ENCODE data around the gene ZBTB40.

Gene ZBTB40

DNA sequence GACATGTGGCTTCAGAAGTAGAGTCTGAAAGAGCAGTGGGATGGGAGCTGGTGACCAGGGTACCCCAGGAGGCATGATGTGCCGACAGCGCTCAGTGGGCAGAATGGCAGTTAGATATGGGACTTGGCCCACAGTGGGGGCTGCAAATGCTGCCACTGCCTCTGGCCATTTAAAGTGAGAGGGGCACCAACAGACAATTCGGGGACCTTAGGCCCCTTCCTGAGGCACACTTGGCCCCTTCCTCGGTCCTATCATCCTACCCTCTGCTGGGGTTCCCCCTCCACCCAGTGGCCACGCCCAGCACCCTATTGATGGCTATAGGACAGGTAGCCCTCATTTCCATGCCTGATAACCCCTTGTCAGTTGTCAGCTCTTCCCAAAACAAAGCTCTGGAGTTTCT lies 75.0 kb downstream of the ZBTB40 start:
- no peak for DNase-seq (ENCODE audit: low read depth)
- H3K4me3 ChIP-seq (ENCODE audit: low read length), result no peak overlapping the region

DNA sequence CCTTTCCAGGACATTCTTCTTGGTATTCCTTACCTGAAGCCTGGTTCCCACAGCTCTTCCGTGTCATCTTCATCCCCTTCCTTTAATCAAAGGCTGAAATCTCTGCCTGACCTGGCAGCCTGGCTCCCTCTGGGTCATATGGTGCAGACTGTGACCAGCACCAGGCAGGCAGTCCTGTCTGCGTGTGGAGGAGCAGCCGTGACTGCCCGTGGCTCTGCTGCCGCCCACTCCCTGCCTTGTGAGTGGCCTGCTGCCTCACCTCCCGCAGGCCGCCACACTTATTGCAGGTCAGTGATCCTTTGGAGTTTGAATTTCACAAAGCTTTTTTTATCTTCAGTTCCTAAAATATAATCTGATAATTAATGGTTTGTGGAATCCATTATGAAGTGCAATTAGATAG lies 75.5 kb downstream of the ZBTB40 start:
- DNase-seq (ENCODE audit: low read depth), result no peak
- H3K4me3 ChIP-seq (ENCODE audit: low read length), result no peak overlapping the region
- TF ChIP-seq, protein P1, sequence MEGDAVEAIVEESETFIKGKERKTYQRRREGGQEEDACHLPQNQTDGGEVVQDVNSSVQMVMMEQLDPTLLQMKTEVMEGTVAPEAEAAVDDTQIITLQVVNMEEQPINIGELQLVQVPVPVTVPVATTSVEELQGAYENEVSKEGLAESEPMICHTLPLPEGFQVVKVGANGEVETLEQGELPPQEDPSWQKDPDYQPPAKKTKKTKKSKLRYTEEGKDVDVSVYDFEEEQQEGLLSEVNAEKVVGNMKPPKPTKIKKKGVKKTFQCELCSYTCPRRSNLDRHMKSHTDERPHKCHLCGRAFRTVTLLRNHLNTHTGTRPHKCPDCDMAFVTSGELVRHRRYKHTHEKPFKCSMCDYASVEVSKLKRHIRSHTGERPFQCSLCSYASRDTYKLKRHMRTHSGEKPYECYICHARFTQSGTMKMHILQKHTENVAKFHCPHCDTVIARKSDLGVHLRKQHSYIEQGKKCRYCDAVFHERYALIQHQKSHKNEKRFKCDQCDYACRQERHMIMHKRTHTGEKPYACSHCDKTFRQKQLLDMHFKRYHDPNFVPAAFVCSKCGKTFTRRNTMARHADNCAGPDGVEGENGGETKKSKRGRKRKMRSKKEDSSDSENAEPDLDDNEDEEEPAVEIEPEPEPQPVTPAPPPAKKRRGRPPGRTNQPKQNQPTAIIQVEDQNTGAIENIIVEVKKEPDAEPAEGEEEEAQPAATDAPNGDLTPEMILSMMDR (IDR thresholded peaks at IDR 0.05; ENCODE audit: insufficient read depth, low read depth, low read length, missing control alignments), result no peak

More for the DNA sequence above, 75.0 kb downstream of the ZBTB40 start:
- TF ChIP-seq, protein P1 (IDR thresholded peaks at IDR 0.05; ENCODE audit: insufficient read depth, low read depth, low read length, missing control alignments), result no peak

DNA sequence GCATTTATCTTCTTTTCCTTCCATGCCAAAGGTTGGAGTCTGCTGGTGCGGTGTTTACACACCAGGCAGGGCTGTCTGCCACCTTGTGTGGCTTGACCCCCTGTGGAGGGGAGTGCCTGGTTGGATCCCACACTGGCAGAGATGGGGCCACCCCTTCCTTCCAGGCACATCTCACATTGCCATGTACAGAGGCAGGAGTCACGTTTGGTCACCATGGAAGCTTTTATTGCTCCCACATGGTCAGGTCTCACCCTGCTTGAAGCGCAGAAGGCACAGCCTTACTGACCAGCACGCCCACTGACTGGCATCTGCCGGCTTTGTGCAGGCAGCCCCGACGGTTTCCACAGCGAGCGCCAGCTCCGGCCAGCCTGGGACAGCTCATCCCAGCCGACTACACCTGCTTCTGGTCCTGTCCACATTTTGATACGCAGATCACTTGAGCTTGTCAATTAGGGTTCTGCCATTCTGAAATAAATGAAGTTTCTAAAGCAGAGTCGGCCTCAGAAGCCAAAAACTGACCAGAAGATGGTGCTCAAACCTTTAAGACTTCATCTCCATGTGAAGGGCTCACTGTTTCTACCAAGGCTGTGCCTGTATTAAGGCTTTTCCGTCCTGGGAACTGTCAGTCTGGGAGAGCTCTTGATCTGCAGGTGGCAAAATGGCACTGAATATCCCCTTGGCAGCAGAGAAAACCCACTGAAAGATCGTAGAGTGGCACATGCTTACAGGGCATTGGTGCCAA lies 76.1 kb downstream of the ZBTB40 start:
- no peak for DNase-seq (ENCODE audit: low read depth)
- no peak overlapping the region for H3K4me3 ChIP-seq (ENCODE audit: low read length)
- TF ChIP-seq, protein P1 (IDR thresholded peaks at IDR 0.05; ENCODE audit: insufficient read depth, low read depth, low read length, missing control alignments), result no peak

DNA sequence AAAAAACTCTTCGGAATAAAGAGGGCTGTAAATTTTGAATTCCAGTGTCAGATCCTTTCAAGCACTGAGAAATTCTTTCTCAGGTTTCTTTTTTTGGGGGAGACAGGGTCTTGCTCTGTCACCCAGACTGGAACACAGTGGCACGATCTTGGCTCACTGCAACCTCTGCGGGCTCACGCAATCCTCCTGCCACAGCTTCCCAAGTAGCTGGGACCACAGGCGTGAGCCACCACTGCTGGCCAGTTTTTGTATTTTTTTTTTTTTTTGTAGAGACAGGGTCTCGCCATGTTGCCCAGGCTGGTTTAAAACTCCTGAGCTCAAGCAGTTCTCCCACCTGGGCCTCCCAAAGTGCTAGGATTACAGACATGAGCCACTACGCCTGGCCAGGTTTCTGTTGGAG lies 76.8 kb downstream of the ZBTB40 start:
- H3K4me3 ChIP-seq (ENCODE audit: low read length), result no peak overlapping the region
- DNase-seq (ENCODE audit: low read depth), result no peak
- TF ChIP-seq, protein P1 (IDR thresholded peaks at IDR 0.05; ENCODE audit: insufficient read depth, low read depth, low read length, missing control alignments), result no peak

DNA sequence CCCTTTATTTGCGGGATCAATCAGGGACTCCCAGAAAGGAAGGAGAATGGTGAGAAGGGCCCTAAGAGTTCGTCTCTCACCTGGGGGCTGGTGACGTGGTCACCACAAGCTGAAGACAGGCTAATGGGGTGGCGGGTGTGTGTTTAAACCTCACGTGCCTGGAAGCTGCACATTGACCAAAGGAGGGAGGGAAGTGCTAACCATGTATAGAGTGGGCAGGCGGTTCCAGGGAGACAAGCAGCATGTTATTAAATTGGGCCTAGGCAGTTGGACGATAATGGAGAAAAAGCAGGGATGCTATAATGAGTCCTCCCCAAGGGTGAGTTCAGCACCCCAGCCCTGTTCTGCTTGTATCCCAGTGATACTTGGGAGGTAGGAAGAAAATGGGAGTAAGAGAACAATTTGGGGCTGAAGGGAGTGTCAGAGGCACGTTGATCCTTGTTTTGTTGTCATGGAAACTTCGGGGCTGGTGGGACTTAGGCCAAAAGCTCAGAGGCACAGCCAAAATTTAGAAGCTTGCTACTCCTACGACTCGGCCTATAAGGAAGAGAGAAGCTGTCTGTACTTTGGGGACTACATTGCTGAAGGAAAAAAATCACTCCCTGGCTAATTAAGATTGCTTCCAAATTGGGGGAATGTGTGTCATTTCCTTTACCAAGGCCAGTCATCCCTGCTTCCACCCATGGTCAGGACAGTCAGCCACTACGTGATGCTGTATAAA lies 78.4 kb downstream of the ZBTB40 start:
- H3K4me3 ChIP-seq (ENCODE audit: low read length), result no peak overlapping the region
- no peak for DNase-seq (ENCODE audit: low read depth)
- TF ChIP-seq, protein P1 (IDR thresholded peaks at IDR 0.05; ENCODE audit: insufficient read depth, low read depth, low read length, missing control alignments), result no peak

DNA sequence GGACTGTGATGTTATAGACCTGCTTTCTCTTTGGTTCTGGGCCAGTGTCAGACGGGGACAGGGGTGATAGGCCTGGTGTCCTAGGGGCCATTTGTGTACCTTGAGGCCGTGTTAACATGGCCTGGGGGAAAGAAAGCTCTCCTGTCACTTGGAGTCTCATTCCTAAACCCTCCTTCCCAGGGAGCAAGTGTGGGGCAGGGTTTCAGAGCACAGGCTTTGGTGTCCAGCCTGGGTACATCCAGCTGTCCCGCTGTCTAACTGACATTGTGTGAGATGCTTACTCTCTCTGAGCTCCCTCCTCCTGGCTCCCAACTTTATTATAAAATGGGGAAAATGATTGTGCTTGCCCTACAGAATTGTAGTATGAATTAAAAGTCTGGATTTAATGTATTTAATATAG lies 79.1 kb downstream of the ZBTB40 start:
- no peak overlapping the region for H3K4me3 ChIP-seq (ENCODE audit: low read length)
- DNase-seq (ENCODE audit: low read depth), result no peak
- TF ChIP-seq, protein P1 (IDR thresholded peaks at IDR 0.05; ENCODE audit: insufficient read depth, low read depth, low read length, missing control alignments), result no peak
